Psoas muscle (tissue), 8 donors: ENCODE measurements around the gene ZNF445. TPM values are rescaled to one million over a fixed set of nuclear protein-coding genes. Genes with fewer than 3 reads are reported as not detected.

Source experiments
- ATAC-seq, 4 donors: fragments of 200-7000 bp; cut with Tn5 transposase; one replicate each; pipeline ENCODE4 v1.9.1; 2020; ENCODE audit warnings: moderate library complexity in 3 of 4, mild to moderate bottlenecking in 2 of 4
- DNase-seq, 2 donors: peaks; one replicate each; pipeline ENCODE4 v3.0.0-alpha.2; 2020
- H3K27ac ChIP-seq: fragments of 200-600 bp; one replicate; pipeline ENCODE4 v1.8.0; 2022
- H3K27me3 ChIP-seq, 3 donors: fragments of 200-600 bp in 1 of 3; one replicate each; pipeline versions ENCODE4 v1.6.1 to v1.8.0; 2013 to 2022; ENCODE audit warnings: low read length in 2 of 3, mild to moderate bottlenecking in 2 of 3, moderate library complexity in 1 of 3; ENCODE audit not compliant: insufficient read depth in 3 of 3
- H3K36me3 ChIP-seq, 2 donors: fragments of 200-600 bp in 1 of 2; one replicate each; pipeline versions ENCODE4 v1.6.1 to v1.8.0; 2013 to 2022; ENCODE audit warnings: low read depth in 1 of 2, mild to moderate bottlenecking in 1 of 2, moderate library complexity in 1 of 2; ENCODE audit not compliant: insufficient read depth in 1 of 2
- H3K4me1 ChIP-seq: fragments of 200-600 bp; one replicate; pipeline ENCODE4 v1.8.0; 2022
- H3K4me3 ChIP-seq: fragments of 200-600 bp; one replicate; pipeline ENCODE4 v1.8.0; 2022; ENCODE audit warnings: mild to moderate bottlenecking
- H3K9me3 ChIP-seq: fragments of 200-600 bp; one replicate; pipeline ENCODE4 v1.8.0; 2022
- CTCF ChIP-seq: fragments of 200-600 bp; IDR thresholded peaks from one replicate; pipeline ENCODE4 v1.8.0; 2022; ENCODE audit warnings: antibody characterized with exemption
- WGBS, 3 donors: extraction: QIAGEN DNeasy Blood & Tissue Kit; methylation state at CpG; one replicate each; pipeline versions ENCODE4 v1.1.6 to v1.1.7; 2013; 5-methylcytosine and 5-hydroxymethylcytosine counted together
- intact Hi-C, 2 donors: fragments of 100-400 bp; cut with DNase I; formaldehyde crosslinking; loops; one replicate each; pipeline versions ENCODE4 v1.11.0 to v1.14.2; 2022
- polyA plus RNA-seq, 3 donors: library from polyadenylated mRNA; stranded (reverse); fragments of 200-250 nt; gene quantifications; one replicate each; pipeline ENCODE4 v1.2.3, GENCODE V29; 2013
- total RNA-seq, 4 donors: library from RNA; stranded (reverse); fragmentation: NEBNext Ultra II Directional in 2 of 4; extraction: Animal tissue kit (Norgen Biotek cat#: 25700) in 2 of 4; gene quantifications; one replicate each; pipeline versions ENCODE4 v1.2.1 to v1.2.4, GENCODE V29; 2021 to 2023
- donor health status: healthy with polysubstance abuse.
- donor health status: DM: no; HTN: no; CAD: no; lungs with moderate emphysema.
- donor health status: Bipolar disorder and iron deficiency.
- donor health status: healthy.
- donor health status: DM: yes; HTN: yes; CAD: no.
- donor health status: DM: no; HTN: no; CAD: no.
- donor health status: DM: no; HTN: no; CAD: no.
- donor health status: DM: yes; HTN: yes; CAD: no.

ZNF445 gene
- total and polyA plus RNA-seq, 7 donors, result 1.6 to 16.8 (median 8.0) TPM

DNA sequence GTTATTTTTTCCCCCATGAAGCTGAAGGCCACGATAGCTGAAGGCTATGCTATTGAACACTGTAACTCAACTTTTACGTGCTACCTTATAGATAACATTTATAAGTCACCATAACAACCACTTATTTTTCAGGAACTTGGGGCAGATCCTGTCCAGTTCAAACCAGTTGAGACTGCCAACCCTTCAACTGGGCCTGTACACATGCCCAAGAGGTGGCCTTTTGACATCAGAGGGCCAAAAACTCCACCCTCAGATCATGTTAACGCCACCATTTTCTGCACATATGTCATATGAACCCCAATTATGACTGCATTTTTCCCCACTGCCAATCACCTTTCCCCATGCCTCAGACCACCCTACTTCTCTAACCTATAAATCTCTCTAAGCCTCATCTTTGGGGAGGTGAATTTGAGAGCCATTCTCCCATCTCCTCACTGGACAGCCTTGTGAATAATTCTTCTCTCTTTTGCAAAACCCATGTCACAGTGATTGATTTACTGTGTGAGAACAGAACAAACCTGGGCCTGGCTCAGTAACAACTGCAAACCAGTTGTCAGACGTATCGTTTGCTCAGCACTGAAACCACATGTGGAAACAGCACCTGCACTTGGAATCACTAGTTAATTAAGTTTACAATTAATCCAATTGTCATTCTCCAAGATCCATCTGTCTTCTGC lies 42.5 kb downstream of the ZNF445 start:
- Histone ChIP-seq H3K27ac (no peak overlapping the region), H3K9me3 (no peaks in the 10 kb centered on the region), H3K27me3 (no peaks in the 10 kb centered on the region), H3K4me3 (no peak overlapping the region), H3K36me3 (no peaks in the 10 kb centered on the region), H3K4me1 (peaks cover 1% of the 10 kb centered on the region)
- no peak for TF ChIP-seq CTCF
- DNase-seq (no peak), ATAC-seq (no peak)
- intact Hi-C loops, result no loop called here
- 64 to 74% (median 65%) methylated on average over 5 of the region's 5 CpGs for WGBS, 3 donors

DNA sequence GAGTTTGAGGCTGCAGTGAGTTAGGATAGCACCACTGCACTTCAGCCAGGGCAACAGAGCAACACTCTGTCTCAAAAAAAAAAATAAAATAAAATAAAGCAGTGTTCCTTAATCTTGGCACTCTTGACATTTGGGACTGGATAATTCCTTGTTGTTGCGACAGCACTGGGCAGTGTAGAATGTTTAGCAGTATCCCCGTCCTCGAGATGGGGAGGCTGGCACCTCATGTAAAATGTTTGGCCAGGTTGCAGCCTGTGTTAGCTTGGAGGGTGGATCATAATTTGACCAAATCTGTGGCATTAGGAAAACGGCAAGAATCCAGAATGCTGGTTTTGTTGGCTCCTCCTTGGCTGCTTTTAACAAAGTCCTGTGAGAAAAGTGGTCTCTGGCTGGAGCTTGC lies 47.0 kb downstream of the ZNF445 start:
- ATAC-seq (no peak), DNase-seq (no peak)
- no peak overlapping the region for H3K4me3 ChIP-seq
- H3K9me3 ChIP-seq, result no peaks in the 10 kb centered on the region
- no peak for TF ChIP-seq CTCF
- no peaks in the 10 kb centered on the region for H3K27me3 ChIP-seq
- no peaks in the 10 kb centered on the region for H3K4me1 ChIP-seq
- H3K36me3 ChIP-seq, result no peaks in the 10 kb centered on the region
- H3K27ac ChIP-seq, result no peak overlapping the region
- intact Hi-C loops, result no loop called here
- 36 to 49% (median 39%) methylated on average over 4 of the region's 4 CpGs for WGBS, 3 donors

- ATAC-seq, result no peak
- DNase-seq, result no peak
- intact Hi-C loops, result no loop called here
- Histone ChIP-seq H3K27me3 (no peaks in the 10 kb centered on the region), H3K9me3 (no peaks in the 10 kb centered on the region), H3K27ac (no peak overlapping the region), H3K36me3 (no peaks in the 10 kb centered on the region), H3K4me1 (no peaks in the 10 kb centered on the region), H3K4me3 (no peak overlapping the region)
- 88 to 95% (median 94%) methylated on average over 6 of the region's 6 CpGs for whole genome bisulfite sequencing, 3 donors
- TF ChIP-seq CTCF, result no peak
These were observed 48.0 kb downstream of the ZNF445 start for GRCh38 chr3:44429459-44429858.

DNA sequence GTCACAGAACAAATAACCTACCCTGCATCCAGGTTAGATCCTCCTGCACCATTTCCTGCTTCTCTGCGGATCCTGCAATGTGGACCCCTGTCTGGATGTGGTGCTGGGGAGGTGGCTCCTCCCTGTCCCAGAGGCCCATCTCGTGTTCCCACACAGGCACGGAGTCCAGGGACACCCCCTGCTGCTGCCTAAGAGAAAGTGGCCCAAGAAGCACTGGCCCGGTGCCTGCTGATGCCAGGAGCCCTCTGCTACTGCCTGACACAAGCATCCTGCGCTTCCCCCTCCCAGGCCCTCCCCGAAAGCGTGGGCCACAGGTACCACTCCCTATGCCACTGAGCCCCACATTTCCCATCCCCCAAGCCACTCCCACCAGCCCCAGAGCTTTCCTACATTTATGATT lies 48.6 kb downstream of the ZNF445 start:
- ATAC-seq (no peak), DNase-seq (no peak)
- H3K4me3 ChIP-seq, result no peak overlapping the region
- H3K4me1 ChIP-seq, result no peaks in the 10 kb centered on the region
- no peak for TF ChIP-seq CTCF
- H3K9me3 ChIP-seq, result no peaks in the 10 kb centered on the region
- 70 to 77% (median 76%) methylated on average over 7 of the region's 7 CpGs for WGBS, 3 donors
- H3K27ac ChIP-seq, result no peak overlapping the region
- intact Hi-C loops, result no loop called here
- no peaks in the 10 kb centered on the region for H3K27me3 ChIP-seq
- no peaks in the 10 kb centered on the region for H3K36me3 ChIP-seq

GRCh38 chr3:44427683-44428082 lies 49.8 kb downstream of the ZNF445 start:
- ATAC-seq, result no peak
- intact Hi-C loops, result no loop called here

More at GRCh38 chr3:44427683-44428082, 49.8 kb downstream of the ZNF445 start:
- Histone ChIP-seq H3K36me3 (no peaks in the 10 kb centered on the region), H3K27me3 (no peaks in the 10 kb centered on the region), H3K4me3 (no peak overlapping the region), H3K27ac (no peak overlapping the region), H3K9me3 (no peaks in the 10 kb centered on the region), H3K4me1 (no peaks in the 10 kb centered on the region)
- TF ChIP-seq CTCF, result no peak
- no peak for DNase-seq
- WGBS, 3 donors, result 75 to 83% (median 78%) methylated on average over 3 of the region's 3 CpGs
